GM10847 (cell line): ENCODE measurements around the gene MUC22.

Experiments
- POLR2A ChIP-seq: IDR thresholded peaks from 2 replicates; pipeline ENCODE4 v1.6.1; 2011; ENCODE audit not compliant: insufficient read length; ENCODE audit errors: extremely low read depth

The MUC22 gene

DNA sequence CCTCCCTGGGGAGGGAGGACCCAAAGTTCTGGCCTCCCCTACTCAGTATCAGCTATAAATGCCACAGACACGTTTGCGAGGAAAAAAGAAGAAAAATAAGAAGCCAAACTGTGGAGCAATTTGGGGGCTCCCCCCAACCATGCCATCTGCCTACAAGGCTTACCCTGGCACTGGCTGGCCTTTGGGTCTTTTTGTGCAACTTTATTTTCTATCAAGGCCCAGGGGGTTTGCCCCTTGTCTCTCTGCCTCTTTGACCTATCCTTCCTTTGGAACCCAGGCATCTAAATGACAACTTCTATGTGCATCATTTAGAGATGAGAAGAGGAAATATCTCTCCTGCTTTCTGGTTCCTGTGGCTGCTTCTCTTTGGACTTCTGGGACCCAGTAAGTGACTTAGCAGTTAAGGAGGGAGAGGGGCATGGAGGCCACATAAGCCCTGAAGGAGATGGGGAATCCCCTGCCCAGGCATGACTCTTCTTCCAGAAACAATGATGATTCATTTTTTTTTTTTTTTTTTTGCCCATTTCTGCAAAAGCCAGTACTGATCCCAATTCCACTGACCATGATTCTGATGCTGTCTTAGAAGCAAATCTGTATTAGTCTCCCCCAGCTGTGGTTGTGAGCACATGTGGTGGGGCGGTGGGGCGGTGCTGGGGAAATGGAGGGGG lies at the start of gene MUC22:
MUC22 (plus strand) TSS at position 82 of the 668 bp plus-strand sequence; CDS start at position 315, 233 bp downstream.
- no peak for TF ChIP-seq POLR2A

DNA sequence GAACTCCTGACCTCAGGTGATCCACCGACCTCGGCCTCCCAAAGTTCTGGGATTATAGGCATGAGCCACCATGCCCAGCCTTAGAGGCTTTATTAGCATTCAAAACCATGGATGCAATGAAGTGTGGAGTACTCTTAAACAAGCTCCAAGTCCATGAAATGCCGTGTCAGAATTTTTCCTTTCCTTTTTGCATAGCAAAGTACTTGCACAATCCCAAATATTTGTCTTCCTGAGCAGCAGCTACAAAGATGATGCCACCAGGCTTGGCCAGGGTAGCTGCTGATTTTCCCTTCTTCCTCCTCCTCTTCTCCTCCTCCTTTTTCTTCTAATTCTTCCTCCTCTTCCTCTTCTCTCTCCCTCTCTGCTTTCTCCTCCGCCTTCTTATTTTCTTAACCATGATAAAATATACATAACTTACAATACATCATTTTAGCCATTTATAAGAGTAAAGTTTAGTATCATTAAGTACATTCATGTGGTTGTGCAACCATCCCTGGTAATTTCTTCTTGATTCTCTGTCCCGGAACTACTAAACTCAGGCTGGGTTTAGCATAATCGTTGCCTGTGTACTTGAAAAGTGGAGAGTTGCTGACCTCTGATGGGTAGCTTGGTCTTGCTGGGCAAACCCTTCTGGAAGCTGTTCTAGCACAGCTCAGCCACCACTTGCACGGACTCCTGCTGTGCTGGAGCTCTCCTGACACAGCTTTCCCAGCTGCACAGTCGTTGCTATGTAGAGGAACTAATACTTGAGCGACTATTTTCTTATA lies 49.2 kb upstream of the MUC22 start:
- no peak for TF ChIP-seq POLR2A

DNA sequence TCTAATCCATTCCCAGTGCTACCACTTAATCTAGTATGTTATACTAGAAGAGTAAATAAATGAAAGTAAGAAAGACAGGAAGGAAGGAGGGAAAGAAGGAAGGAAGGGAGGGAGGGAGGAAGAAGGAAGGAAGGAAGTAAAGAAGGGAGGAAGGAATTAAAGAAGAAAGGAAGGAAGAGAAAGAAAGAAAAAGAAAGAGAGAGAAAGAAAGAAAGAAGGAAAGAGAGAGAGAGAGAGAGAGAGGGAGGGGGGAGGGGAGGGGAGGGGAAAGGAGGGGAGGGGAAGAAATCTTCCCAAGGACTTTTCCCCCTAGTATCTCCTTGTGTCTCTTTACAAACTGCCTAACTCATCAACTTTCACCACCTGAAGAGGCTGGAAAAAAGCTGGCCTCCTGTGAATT lies 47.6 kb upstream of the MUC22 start:
- no peak for TF ChIP-seq POLR2A

DNA sequence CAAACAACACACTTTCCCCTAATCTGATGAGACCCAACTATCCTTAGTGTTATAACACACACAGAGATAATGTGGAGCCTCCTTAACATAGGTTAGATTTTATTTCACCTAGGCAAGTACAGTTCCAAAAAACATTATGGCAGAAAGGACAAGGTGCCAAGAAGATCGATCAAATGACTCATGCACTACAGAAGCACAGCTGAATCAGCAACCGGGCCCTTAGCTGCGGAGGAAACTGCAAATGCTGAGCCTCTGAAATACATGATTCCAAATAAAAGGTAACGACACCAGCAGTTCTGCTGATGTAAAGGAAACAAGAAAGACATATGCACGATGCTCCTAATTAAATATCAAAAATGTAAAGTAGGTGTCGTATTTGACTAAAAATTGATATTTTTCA lies 46.6 kb upstream of the MUC22 start:
- TF ChIP-seq POLR2A, result no peak

DNA sequence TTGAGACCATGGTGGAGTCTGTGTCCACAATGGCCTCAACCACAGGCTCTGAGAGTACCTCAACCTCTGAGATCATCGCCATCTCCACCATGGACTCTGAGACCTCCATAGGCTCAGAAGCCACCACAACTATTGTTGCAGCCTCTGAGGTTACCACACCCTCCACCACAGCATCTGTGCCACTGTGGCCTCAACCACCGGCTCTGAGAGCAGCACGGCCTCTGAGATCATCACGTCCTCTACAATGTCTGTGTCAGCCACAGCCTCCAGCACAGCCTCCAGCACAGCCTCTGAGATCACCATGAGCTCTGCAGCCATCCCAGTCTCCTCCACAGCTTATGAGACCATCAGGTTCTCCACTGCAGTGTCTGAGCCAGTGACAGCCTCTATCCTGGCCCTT lies 46.2 kb upstream of the MUC22 start:
- TF ChIP-seq POLR2A, result no peak

DNA sequence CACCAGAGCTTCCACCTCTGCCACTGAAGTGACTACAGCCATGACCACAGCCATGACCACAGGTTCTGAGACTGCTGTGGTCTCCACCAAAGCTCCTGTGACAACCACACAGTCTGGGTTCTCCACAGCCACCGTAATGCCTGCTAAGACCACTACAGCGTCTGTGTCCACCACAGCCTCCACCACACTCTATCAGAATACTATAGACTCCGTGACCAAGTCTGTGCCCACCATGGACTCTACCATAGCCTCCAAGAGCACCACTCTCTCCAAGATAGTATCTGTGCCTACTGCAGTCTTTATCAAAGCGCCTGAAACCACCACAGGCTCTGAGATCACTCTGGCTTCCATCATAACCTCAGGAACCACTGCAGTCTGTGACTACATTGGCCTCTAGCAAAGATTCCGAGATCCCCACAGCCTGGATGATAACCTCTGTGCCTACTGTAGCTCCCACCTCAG lies 45.1 kb upstream of the MUC22 start:
- no peak for TF ChIP-seq POLR2A

DNA sequence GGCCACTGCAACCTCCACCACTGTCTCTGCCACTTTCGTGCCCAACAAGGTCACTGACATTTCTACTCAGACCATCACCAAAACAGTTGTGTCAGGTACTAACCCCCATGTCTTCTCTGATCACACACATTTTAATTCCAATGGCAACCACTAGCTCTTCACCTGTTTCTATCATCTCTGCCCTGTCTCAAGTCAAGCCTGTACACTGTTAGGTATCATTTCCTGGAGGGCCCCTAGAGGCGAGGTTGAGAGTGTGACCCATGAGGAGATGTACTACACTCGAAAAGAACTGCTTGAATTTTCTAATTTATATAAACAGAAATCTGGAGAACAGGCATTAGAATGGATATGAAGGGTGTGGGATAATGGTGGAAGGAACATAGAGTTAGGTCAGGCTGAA lies 44.1 kb upstream of the MUC22 start:
- TF ChIP-seq POLR2A, result no peak

DNA sequence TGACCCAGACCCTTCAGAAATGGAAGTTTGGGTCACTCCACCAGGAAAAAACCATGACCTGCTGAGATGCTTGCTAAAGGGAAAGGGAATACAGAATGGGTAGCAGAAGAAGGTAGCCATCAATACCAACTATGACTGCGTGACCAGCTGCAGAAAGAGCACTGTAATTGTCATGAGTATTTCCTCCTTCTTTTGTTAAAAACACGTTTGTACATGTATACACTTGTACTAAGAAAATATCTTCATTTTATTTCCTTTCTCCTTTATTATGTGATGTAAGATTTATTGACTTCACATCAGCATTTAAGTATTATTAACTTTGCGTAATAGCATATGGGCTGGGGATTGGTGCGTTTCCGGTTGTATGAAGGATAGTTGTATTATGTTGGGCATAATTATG lies 39.3 kb upstream of the MUC22 start:
- TF ChIP-seq POLR2A, result no peak

DNA sequence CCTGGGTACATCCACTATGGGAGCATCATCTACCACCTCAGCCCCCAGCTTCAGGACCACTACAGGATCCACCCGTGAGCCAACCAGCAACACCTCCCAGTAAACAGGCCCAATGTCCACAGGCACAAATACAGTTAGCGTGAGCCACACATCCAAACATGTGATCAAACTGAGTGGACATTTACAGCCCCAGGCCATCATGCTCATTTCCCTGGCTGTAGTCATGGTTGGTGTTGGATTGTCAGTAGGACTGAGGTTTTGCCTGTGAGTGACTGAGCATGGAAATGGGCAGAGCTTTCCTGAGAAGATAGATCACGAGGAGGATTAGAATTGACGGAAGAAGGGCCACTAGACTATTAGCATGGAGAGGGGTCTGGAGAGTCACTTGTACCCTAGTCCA lies 37.5 kb upstream of the MUC22 start:
- TF ChIP-seq POLR2A, result no peak

DNA sequence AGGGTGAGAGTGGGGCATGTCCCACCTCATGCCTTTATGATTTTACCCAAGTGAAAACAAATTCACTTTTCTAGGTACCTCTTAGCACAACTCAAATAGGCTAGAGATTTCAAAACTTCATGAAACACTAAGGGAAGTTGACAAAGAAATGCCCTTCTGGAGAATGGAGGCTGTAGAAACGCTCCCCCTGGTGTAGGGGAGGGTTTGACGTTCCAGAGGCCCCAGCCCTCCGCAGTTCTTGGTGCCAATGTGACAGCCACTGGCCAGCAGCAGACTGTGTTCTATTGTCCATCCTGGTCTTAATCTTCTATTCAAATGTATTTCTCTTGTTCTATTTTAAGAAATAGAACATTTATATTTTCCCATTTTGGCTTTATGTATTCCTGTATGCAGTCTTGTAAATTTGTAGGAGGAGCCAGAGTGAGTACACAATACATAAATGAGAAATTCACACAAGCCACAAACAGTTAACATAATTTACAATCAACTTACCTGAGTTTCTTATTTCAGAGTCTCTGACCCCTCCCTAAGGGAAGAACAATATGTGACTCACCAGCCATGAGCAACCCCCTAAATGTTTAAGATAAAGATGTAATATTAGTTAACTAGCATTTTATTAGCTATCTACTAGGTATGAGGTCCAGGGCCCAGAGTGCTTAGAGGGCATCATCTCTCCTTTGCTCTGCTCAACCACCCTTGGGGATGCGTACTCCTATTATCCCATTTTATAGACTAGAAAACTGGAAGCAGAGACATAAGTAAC lies 35.6 kb upstream of the MUC22 start:
- TF ChIP-seq POLR2A, result no peak

DNA sequence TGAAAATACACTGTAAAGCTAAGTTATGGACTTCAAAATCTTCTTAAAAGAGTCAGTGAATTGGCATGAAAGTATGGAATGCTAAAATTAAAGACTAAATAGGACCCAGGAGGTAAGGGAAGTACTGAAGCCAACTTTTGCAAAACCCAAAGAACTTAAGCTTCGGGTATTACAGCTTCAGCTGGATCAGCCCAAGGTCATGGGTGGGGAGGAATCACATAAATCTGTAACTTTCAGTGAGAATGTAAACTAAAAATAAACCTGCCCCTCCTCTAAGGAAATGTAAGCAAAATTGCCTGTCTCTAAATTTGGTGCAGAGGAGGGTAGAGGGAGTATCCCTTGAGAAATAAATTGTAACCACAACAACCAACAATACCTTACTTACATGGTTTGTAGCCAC lies 31.1 kb upstream of the MUC22 start:
- TF ChIP-seq POLR2A, result no peak

DNA sequence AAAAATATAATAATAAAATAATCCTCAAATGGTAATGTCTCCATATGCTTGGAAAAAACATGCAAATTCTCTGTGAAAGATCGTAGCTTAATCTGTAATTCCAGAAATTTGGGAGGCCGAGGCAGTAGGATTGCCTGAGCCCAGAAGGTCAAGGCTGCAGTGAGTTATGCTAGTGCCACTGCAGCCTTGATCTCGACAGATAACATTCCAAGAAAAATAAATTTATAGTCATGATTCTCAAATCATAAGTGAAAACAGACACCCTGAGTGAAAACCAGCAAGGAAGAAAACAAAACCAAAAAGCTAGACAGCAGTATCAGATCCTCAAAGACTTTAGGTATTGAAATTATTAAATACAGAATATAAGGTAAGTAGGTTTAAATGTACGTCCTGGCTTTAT lies 30.6 kb upstream of the MUC22 start:
- no peak for TF ChIP-seq POLR2A

DNA sequence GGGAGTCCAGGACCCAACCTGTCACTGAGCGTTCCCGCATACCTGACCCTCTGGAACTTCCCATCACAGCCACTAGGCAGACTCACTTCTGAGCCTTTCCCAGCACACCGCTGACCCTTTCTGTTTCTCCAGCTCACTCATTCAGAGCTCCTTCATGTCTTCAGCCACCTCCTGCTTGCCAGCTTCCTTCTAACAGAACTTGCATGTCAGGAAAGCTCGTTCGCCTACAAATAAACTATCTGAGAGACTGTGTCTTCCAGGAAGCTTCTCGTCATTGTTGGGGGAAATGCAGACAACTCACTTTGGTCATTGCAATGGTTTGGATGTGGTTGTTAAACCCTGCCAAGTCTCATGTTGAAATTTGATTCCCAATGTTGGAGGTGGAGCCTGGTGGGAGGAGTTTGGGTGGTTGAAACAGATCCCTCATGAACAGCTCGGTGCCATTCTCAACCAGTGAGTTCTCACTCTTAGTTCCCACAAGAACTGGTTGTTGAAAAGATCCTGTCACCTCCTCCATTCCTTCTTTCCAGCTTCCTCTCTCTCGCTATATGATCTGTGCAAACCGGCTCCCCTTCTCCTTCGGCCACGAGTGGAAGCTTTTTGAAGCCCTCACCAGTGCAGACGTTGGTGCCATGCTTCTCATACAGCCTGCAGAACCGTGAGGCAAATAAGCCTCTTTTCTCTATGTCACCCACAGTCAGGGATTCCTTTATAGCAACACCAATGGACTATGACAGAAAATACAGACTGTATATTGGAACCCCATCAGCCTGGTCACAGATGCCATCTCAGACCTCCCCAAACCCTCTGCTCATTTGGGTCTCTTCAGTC lies 28.1 kb upstream of the MUC22 start:
- no peak for TF ChIP-seq POLR2A

DNA sequence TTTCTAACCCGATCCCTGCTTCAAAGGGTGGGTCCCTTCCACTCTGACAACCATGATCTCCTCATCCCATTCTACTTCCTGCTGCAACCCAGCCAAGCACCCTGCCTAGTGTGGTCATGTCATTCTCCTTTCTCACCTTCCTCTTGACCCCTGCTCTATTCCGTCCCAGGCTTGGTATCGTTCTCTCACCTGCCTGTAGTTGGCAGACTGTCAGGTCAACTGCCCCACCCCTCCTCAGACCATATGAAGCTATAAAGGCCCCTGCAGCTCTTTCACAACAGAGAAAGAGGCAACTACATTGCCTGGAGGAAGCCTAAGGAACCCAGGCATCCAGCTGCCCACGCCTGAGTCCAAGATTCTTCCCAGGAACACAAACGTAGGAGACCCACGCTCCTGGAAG lies 26.8 kb upstream of the MUC22 start, which contains the start of gene MUC21:
MUC21 (plus strand) TSS at position 280 of the 400 bp plus-strand sequence. CDS start 241 bp downstream, outside the sequence.
- no peak for TF ChIP-seq POLR2A

DNA sequence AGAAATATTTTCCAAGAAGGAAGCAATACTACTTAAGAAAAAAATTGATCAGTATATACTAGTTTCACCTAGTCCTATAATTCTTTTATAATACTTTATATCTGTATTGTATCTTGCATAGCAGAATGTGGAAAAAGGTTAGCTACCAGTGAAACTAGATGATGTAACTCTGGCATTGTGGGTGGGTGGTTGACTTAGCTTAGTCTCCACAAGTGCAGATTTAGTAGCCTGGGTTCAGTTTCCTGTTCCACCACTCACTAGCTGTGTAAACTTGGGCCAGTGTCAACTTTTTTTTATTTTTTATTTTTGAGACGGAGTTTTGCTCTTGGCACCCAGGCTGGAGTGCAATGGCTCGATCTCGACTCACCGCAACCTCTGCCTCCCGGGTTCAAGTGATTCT lies 24.8 kb upstream of the MUC22 start:
- no peak for TF ChIP-seq POLR2A

DNA sequence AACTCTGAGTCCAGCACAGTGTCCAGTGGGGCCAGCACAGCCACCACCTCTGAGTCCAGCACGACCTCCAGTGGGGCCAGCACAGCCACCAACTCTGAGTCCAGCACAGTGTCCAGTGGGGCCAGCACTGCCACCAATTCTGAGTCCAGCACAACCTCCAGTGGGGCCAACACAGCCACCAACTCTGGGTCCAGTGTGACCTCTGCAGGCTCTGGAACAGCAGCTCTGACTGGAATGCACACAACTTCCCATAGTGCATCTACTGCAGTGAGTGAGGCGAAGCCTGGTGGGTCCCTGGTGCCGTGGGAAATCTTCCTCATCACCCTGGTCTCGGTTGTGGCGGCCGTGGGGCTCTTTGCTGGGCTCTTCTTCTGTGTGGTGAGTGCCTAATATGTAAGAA lies 23.0 kb upstream of the MUC22 start:
- TF ChIP-seq POLR2A, result no peak
